Liver (tissue), 3 donors: Measurements from ENCODE around the gene OCA2.

Source experiments
- CTCF ChIP-seq: fragments of 150-350 bp; IDR thresholded peaks from 2 replicates; pipeline ENCODE4 v1.5.1; 2017; ENCODE audit warnings: improper control_type of control experiment, low read depth, low read length; ENCODE audit not compliant: missing input control
- JUND ChIP-seq, 2 donors: IDR thresholded peaks; 2 replicates each; pipeline ENCODE4 v1.6.1; 2016; ENCODE audit warnings: antibody characterized with exemption in 2 of 2
- MAX ChIP-seq: IDR thresholded peaks from 2 replicates; pipeline ENCODE4 v1.6.1; 2016; ENCODE audit warnings: antibody characterized with exemption
- RAD21 ChIP-seq, 2 donors: IDR thresholded peaks; 2 replicates each; pipeline ENCODE4 v1.6.1; 2016; ENCODE audit warnings: antibody characterized with exemption in 2 of 2, mild to moderate bottlenecking in 2 of 2
- REST ChIP-seq: IDR thresholded peaks from 2 replicates; pipeline ENCODE4 v1.6.1; 2016; ENCODE audit warnings: antibody characterized with exemption, mild to moderate bottlenecking
- donor health status: healthy.
- donor health status: healthy.

GRCh38 chr15:28022181-28022580 is 76.9 kb downstream of the OCA2 start:
- TF ChIP-seq REST (no peak), CTCF (no peak), JUND (IDR thresholded peaks at IDR 0.05) (no peak), MAX (no peak), RAD21 (IDR thresholded peaks at IDR 0.05) (no peak)
